NCI-H82 treated with DMSO at 0.1 percent for 48 hours (cell line): ENCODE data around the gene ALDH1A3.

ENCODE experiments used
- DNase-seq: peaks from one replicate; lab custom pipeline; 2025; ENCODE audit not compliant: unreplicated experiment; lab: John Stamatoyannopoulos, UW

The ALDH1A3 gene

GRCh38 chr15:100858294-100858693 is 21.3 kb upstream of the ALDH1A3 start:
- DNase-seq, result no peak

GRCh38 chr15:100859970-100860828 is 19.4 kb upstream of the ALDH1A3 start:
- DNase-seq, result no peak

GRCh38 chr15:100860829-100861510 is 18.7 kb upstream of the ALDH1A3 start:
- no peak for DNase-seq

GRCh38 chr15:100861511-100861991 is 18.1 kb upstream of the ALDH1A3 start:
- no peak for DNase-seq

- no peak for DNase-seq
Observed at GRCh38 chr15:100862162-100862561, 17.5 kb upstream of the ALDH1A3 start.

- no peak for DNase-seq
Observed at GRCh38 chr15:100863075-100863795, 16.4 kb upstream of the ALDH1A3 start.

GRCh38 chr15:100863796-100864267 is 15.8 kb upstream of the ALDH1A3 start:
- DNase-seq, result no peak

- DNase-seq, result no peak
Observed at GRCh38 chr15:100866386-100867330, 13.0 kb upstream of the ALDH1A3 start.

GRCh38 chr15:100867433-100867832 is 12.2 kb upstream of the ALDH1A3 start:
- no peak for DNase-seq

- DNase-seq, result no peak
Observed at GRCh38 chr15:100869151-100869999, 10.3 kb upstream of the ALDH1A3 start.

GRCh38 chr15:100873029-100873677 is 6.5 kb upstream of the ALDH1A3 start:
- DNase-seq, result peak; percentile 57

- no peak for DNase-seq
Observed at GRCh38 chr15:100875495-100875894, 4.1 kb upstream of the ALDH1A3 start.

- no peak for DNase-seq
Observed at GRCh38 chr15:100875976-100876375, 3.7 kb upstream of the ALDH1A3 start.

- no peak for DNase-seq
Observed at GRCh38 chr15:100877551-100877950, 2.1 kb upstream of the ALDH1A3 start.

GRCh38 chr15:100878130-100878529 is 1.5 kb upstream of the ALDH1A3 start:
- DNase-seq, result no peak

- DNase-seq, result no peak
Observed at GRCh38 chr15:100878648-100879047, 983 bp upstream of the ALDH1A3 start.

GRCh38 chr15:100879061-100879463 is 569 bp upstream of the ALDH1A3 start:
- no peak for DNase-seq

GRCh38 chr15:100880139-100880896 is 687 bp downstream of the ALDH1A3 start:
- DNase-seq, result no peak
